GM12878 (cell line): ENCODE data around the gene RET. TPM values are rescaled to one million over a fixed set of nuclear protein-coding genes. Genes with fewer than 3 reads are reported as not detected.

ENCODE experiments used
- ATF7 ChIP-seq: fragments of 450-650 bp; IDR thresholded peaks from 2 replicates; pipeline ENCODE4 v1.6.1; 2016; ENCODE audit warnings: low read depth, mild to moderate bottlenecking
- BHLHE40 ChIP-seq, 2 experiments: fragments of 450-650 bp in 1 of 2; IDR thresholded peaks; 2 replicates each; pipeline ENCODE4 v1.6.1; 2011 to 2017; ENCODE audit warnings: low read depth in 2 of 2, borderline replicate concordance in 1 of 2, improper control_type of control experiment in 1 of 2, low read length in 1 of 2, mild to moderate bottlenecking in 1 of 2
- CHD4 ChIP-seq: fragments of 200-600 bp; sonication (generic); IDR thresholded peaks from 2 replicates; pipeline ENCODE4 v1.6.1; 2016; ENCODE audit warnings: mild to moderate bottlenecking
- CREB1 ChIP-seq: IDR thresholded peaks from 2 replicates; pipeline ENCODE4 v1.6.1; 2012; ENCODE audit warnings: low read depth, mild to moderate bottlenecking, inconsistent platforms
- CREM ChIP-seq: IDR thresholded peaks from 2 replicates; pipeline ENCODE4 v1.6.1; 2014; ENCODE audit warnings: antibody characterized with exemption, low read depth
- E2F4 ChIP-seq: IDR thresholded peaks from 2 replicates; pipeline ENCODE4 v1.6.1; 2012; ENCODE audit warnings: low read depth, low read length, improper control_type of control experiment
- EED ChIP-seq: sonication (generic); IDR thresholded peaks from 2 replicates; pipeline ENCODE4 v1.6.1; 2016; ENCODE audit warnings: antibody characterized with exemption, low read depth
- FOXK2 ChIP-seq: fragments of 450-650 bp; IDR thresholded peaks from 2 replicates; pipeline ENCODE4 v1.6.1; 2017; ENCODE audit warnings: mild to moderate bottlenecking, moderate library complexity
- GABPA ChIP-seq: IDR thresholded peaks from 2 replicates; pipeline ENCODE4 v1.6.1; 2014; ENCODE audit warnings: antibody characterized with exemption, low read depth, mild to moderate bottlenecking, inconsistent platforms
- MEF2A ChIP-seq: IDR thresholded peaks from 2 replicates; pipeline ENCODE4 v1.6.1; 2011; ENCODE audit warnings: low read depth, mild to moderate bottlenecking, low read length, moderate library complexity; ENCODE audit not compliant: insufficient read depth
- NBN ChIP-seq: fragments of 450-650 bp; IDR thresholded peaks from 2 replicates; pipeline ENCODE4 v1.6.1; 2016
- NFXL1 ChIP-seq: fragments of 450-650 bp; IDR thresholded peaks from 2 replicates; pipeline ENCODE4 v1.6.1; 2017; ENCODE audit warnings: antibody characterized with exemption, mild to moderate bottlenecking, borderline replicate concordance
- PAX8 ChIP-seq: fragments of 450-650 bp; IDR thresholded peaks from 2 replicates; pipeline ENCODE4 v1.6.1; 2017; ENCODE audit warnings: mild to moderate bottlenecking, moderate library complexity
- PBX3 ChIP-seq: IDR thresholded peaks from 2 replicates; pipeline ENCODE4 v1.6.1; 2011; ENCODE audit warnings: mild to moderate bottlenecking, low read depth, low read length, moderate library complexity; ENCODE audit not compliant: insufficient replicate concordance
- POLR2A ChIP-seq: IDR thresholded peaks from 2 replicates; pipeline ENCODE4 v1.6.1; 2011; ENCODE audit warnings: low read depth, mild to moderate bottlenecking, low read length
- POLR2AphosphoS5 ChIP-seq: IDR thresholded peaks from 2 replicates; pipeline ENCODE4 v1.6.1; 2011; ENCODE audit warnings: mild to moderate bottlenecking, low read length, inconsistent platforms
- POU2F2 ChIP-seq: IDR thresholded peaks from 3 replicates; pipeline ENCODE4 v1.6.1; 2011; ENCODE audit warnings: low read depth, mild to moderate bottlenecking, low read length, borderline replicate concordance
- RAD21 ChIP-seq: IDR thresholded peaks from 2 replicates; pipeline ENCODE4 v1.6.1; 2011; ENCODE audit warnings: mild to moderate bottlenecking, low read depth, low read length, moderate library complexity; ENCODE audit not compliant: insufficient read depth
- RELA ChIP-seq: fragments of 450-650 bp; IDR thresholded peaks from 2 replicates; pipeline ENCODE4 v1.8.0; 2014; ENCODE audit warnings: borderline replicate concordance; ENCODE audit not compliant: partially characterized antibody
- RFX5 ChIP-seq: IDR thresholded peaks from 2 replicates; pipeline ENCODE4 v1.6.1; 2011; ENCODE audit warnings: low read depth, low read length, improper control_type of control experiment
- SKIL ChIP-seq: fragments of 450-650 bp; IDR thresholded peaks from 2 replicates; pipeline ENCODE4 v1.6.1; 2017; ENCODE audit warnings: mild to moderate bottlenecking, low read depth, inconsistent platforms; ENCODE audit not compliant: poor library complexity, severe bottlenecking
- SMAD1 ChIP-seq: fragments of 450-650 bp; IDR thresholded peaks from 2 replicates; pipeline ENCODE4 v1.6.1; 2018; ENCODE audit warnings: mild to moderate bottlenecking, low read depth; ENCODE audit not compliant: partially characterized antibody
- SMARCA5 ChIP-seq: fragments of 450-650 bp; IDR thresholded peaks from 2 replicates; pipeline ENCODE4 v1.6.1; 2017; ENCODE audit warnings: mild to moderate bottlenecking
- TBL1XR1 ChIP-seq: IDR thresholded peaks from 2 replicates; pipeline ENCODE4 v1.6.1; 2012; ENCODE audit warnings: low read depth, low read length, improper control_type of control experiment
- ZBTB33 ChIP-seq: fragments of 450-650 bp; IDR thresholded peaks from 2 replicates; pipeline ENCODE4 v1.6.1; 2017; ENCODE audit warnings: mild to moderate bottlenecking
- ZNF622 ChIP-seq: fragments of 450-650 bp; IDR thresholded peaks from 2 replicates; pipeline ENCODE4 v1.6.1; 2017; ENCODE audit warnings: mild to moderate bottlenecking, inconsistent platforms
- polyA plus RNA-seq, 11 experiments: library from polyadenylated mRNA; depleted of rRNA in 4 of 11; unstranded in 6 of 11; stranded (reverse) in 5 of 11; fragments of >200 nt; fragmentation: Nextera tagmentation in 4 of 11; fragmentation: Illumina TruSeq in 1 of 11; extraction: Ambion mirVana in 4 of 11; extraction: Trizol in 1 of 11; gene quantifications; 1 replicate in 1 of 11; 2 replicates in 10 of 11; pipeline versions ENCODE4 v1.2.1 to v1.2.3, GENCODE V29; 2011 to 2016; ENCODE audit warnings: inconsistent platforms in 2 of 11, missing spikeins in 2 of 11, low read depth in 1 of 11
- total RNA-seq, 4 experiments: library from RNA; depleted of rRNA in 3 of 4; stranded (reverse); fragments of >200 nt in 3 of 4; fragmentation: Illumina TruSeq in 1 of 4; extraction: Trizol in 1 of 4; gene quantifications; 2 replicates each; pipeline versions ENCODE4 v1.2.1 to v1.2.3, GENCODE V29; 2013 to 2021

RET gene
- total and polyA plus RNA-seq, 10 of the 15 experiments (the other 5 are each of a cell fraction or from before 2014, with no cell fraction given) = not detected

- TF ChIP-seq ZNF622 (no peak), SMAD1 (no peak), PBX3 (no peak), NBN (no peak), E2F4 (no peak), POU2F2 (no peak; the same call in 2 of the 3 replicates), MEF2A (no peak), POLR2AphosphoS5 (peak; percentile 75), RFX5 (no peak), PAX8 (no peak), RAD21 (no peak), SKIL (no peak), TBL1XR1 (no peak), FOXK2 (no peak), EED (no peak), GABPA (peak; percentile 62; the same call in 1 of the 2 replicates), CHD4 (no peak), CREB1 (0 out of 2 replicates have a peak, but pooled peaks have one; percentile 38), POLR2A (peak; percentile 86), SMARCA5 (no peak; the same call in none of the 2 replicates), ATF7 (no peak), CREM (peak; percentile 34; the same call in 1 of the 2 replicates), RELA (no peak), ZBTB33 (no peak), NFXL1 (0 out of 2 replicates have a peak, but pooled peaks have one; percentile 21), BHLHE40 (IDR thresholded peaks at IDR 0.05; ENCODE audit: borderline replicate concordance in 1 of 2, low read depth in 2 of 2, low read length in 1 of 2) (peak; percentile 14 to 77; a peak in 2 of 4 replicates)
Measured at GRCh38 chr10:43138021-43138756, 61.3 kb downstream of the RET start, which contains the start of gene CSGALNACT2 (continued).
